ENCODE measurements around the gene SEMA4F.

DNA sequence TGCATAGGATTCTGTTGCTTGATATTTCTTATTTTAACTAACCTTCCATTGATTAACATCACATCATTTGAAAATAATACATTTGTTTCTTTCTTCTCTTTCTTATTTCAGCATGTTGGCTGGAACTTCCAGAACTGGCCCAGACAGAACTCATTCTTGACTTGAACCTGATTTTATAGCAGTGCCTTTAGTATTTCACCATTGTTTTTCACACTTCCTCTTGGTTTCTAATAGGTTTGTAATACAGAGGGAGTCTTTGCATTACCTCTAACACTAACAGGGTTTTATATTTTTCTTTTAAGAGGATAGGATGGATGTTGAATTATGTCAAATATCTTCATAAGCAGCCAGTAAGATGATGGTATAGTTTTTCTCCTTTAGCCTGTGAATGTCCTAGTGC is 39.2 kb downstream of the SEMA4F start:
- TF ChIP-seq, protein P1, sequence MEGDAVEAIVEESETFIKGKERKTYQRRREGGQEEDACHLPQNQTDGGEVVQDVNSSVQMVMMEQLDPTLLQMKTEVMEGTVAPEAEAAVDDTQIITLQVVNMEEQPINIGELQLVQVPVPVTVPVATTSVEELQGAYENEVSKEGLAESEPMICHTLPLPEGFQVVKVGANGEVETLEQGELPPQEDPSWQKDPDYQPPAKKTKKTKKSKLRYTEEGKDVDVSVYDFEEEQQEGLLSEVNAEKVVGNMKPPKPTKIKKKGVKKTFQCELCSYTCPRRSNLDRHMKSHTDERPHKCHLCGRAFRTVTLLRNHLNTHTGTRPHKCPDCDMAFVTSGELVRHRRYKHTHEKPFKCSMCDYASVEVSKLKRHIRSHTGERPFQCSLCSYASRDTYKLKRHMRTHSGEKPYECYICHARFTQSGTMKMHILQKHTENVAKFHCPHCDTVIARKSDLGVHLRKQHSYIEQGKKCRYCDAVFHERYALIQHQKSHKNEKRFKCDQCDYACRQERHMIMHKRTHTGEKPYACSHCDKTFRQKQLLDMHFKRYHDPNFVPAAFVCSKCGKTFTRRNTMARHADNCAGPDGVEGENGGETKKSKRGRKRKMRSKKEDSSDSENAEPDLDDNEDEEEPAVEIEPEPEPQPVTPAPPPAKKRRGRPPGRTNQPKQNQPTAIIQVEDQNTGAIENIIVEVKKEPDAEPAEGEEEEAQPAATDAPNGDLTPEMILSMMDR (IDR thresholded peaks at IDR 0.05): no peak
- no peak for TF ChIP-seq POLR2A (IDR thresholded peaks at IDR 0.05)

Data from uterus (tissue), 2 donors.